Activated B cell treated with CpG ODN at 0.5 μM for 24 hours (primary cell): Measurements from ENCODE around the gene C2orf69. TPM values are rescaled to one million over a fixed set of nuclear protein-coding genes. Genes with fewer than 3 reads are reported as not detected.
A peak's percentile ranks its signal among the peaks of the same experiment; 100 is the strongest.

ENCODE experiments used
- ATAC-seq: fragments of 200-7000 bp; cut with Tn5 transposase; one replicate; pipeline ENCODE4 v1.10.0; 2021; ENCODE audit warnings: low read depth, mild to moderate bottlenecking, moderate library complexity
- CTCF ChIA-PET: fragments of 350-600 bp; sonication (Branson Sonifier 250); formaldehyde crosslinking; loops from one replicate; lab custom pipeline; 2021; ENCODE audit warnings: antibody characterized with exemption; lab: Charles Lee
- POLR2A ChIA-PET: fragments of 350-600 bp; sonication (Branson Sonifier 250); formaldehyde crosslinking; loops from one replicate; lab custom pipeline; 2021; ENCODE audit warnings: antibody characterized with exemption; lab: Charles Lee
- DNase-seq: peaks from one replicate; pipeline ENCODE4 v3.0.0; 2022
- H3K27ac Mint-ChIP-seq: one replicate; pipeline ENCODE4 v1.8.0; 2020; ENCODE audit warnings: mixed read lengths
- H3K27me3 Mint-ChIP-seq: one replicate; pipeline ENCODE4 v1.8.0; 2021; ENCODE audit warnings: mixed read lengths
- H3K36me3 Mint-ChIP-seq: one replicate; pipeline ENCODE4 v1.8.0; 2021; ENCODE audit warnings: low read depth, mixed read lengths
- H3K4me1 Mint-ChIP-seq: one replicate; pipeline ENCODE4 v1.8.0; 2021; ENCODE audit warnings: mixed read lengths
- H3K4me3 Mint-ChIP-seq: one replicate; pipeline ENCODE4 v1.8.0; 2020; ENCODE audit warnings: mild to moderate bottlenecking, mixed read lengths
- H3K9me3 Mint-ChIP-seq: one replicate; pipeline ENCODE4 v1.8.0; 2020; ENCODE audit warnings: mixed read lengths
- intact Hi-C: fragments of 100-400 bp; cut with micrococcal nuclease; formaldehyde crosslinking; loops from one replicate; pipeline ENCODE4 v1.15.1; 2024
- total RNA-seq: library from RNA; stranded (reverse); gene quantifications from 2 replicates; pipeline ENCODE4 v1.2.3, GENCODE V29; 2022
- TF ChIP-seq, protein P1 (sequence below): fragments of 200-600 bp; IDR thresholded peaks from one replicate; pipeline ENCODE4 v1.8.0; 2022; ENCODE audit warnings: antibody characterized with exemption, mild to moderate bottlenecking

Gene C2orf69
- total RNA-seq, 1 donor from 2014 or later = 12.6 TPM

GRCh38 chr2:199958014-199958413 lies 46.9 kb downstream of the C2orf69 start:
- Mint-ChIP-seq H3K27me3 (no peaks in the 10 kb centered on the region), H3K4me1 (peaks cover 38% of the 10 kb centered on the region), H3K9me3 (no peaks in the 10 kb centered on the region), H3K4me3 (peak overlapping the region; percentile 15), H3K27ac (no peak overlapping the region), H3K36me3 (peaks cover 57% of the 10 kb centered on the region)
- intact Hi-C loops = loop anchor here (5.0 to 10.0 kb wide), 3 partner anchors 857 to 1117 kb away; partner anchors contain the start of genes BZW1, HYCC2, NDUFB3 and NIF3L1
- CTCF ChIA-PET = no interaction called here
- DNase-seq (no peak), ATAC-seq (no peak)
- POLR2A ChIA-PET = no interaction called here
- TF ChIP-seq, protein P1, sequence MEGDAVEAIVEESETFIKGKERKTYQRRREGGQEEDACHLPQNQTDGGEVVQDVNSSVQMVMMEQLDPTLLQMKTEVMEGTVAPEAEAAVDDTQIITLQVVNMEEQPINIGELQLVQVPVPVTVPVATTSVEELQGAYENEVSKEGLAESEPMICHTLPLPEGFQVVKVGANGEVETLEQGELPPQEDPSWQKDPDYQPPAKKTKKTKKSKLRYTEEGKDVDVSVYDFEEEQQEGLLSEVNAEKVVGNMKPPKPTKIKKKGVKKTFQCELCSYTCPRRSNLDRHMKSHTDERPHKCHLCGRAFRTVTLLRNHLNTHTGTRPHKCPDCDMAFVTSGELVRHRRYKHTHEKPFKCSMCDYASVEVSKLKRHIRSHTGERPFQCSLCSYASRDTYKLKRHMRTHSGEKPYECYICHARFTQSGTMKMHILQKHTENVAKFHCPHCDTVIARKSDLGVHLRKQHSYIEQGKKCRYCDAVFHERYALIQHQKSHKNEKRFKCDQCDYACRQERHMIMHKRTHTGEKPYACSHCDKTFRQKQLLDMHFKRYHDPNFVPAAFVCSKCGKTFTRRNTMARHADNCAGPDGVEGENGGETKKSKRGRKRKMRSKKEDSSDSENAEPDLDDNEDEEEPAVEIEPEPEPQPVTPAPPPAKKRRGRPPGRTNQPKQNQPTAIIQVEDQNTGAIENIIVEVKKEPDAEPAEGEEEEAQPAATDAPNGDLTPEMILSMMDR = no peak

DNA sequence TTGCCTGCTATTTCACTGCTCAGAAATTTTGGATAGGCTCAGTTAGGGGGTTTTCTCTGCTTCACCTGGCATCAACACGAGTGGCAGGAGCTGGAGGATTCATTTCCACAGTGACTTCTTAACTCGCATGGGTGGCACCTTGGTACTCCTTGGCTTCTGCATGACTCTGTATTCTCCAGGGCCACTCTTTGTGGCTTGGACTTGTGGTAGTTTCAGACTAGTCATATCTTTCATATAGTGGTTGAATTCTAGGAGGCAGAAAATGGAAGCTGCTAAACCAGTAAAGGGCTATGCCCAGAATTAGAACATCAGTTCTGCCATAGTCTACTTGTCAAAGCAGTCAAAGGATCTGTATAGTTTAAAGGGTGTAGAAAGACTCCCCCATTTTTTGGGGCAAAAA lies 51.1 kb downstream of the C2orf69 start:
- TF ChIP-seq, protein P1 = no peak
- Mint-ChIP-seq H3K4me3 (no peak overlapping the region), H3K27me3 (no peaks in the 10 kb centered on the region), H3K36me3 (peaks cover 72% of the 10 kb centered on the region), H3K9me3 (no peaks in the 10 kb centered on the region), H3K27ac (no peak overlapping the region), H3K4me1 (peaks cover 7% of the 10 kb centered on the region)
- intact Hi-C loops = no loop called here
- ATAC-seq = no peak
- DNase-seq = no peak
- CTCF ChIA-PET = no interaction called here
- POLR2A ChIA-PET = no interaction called here

DNA sequence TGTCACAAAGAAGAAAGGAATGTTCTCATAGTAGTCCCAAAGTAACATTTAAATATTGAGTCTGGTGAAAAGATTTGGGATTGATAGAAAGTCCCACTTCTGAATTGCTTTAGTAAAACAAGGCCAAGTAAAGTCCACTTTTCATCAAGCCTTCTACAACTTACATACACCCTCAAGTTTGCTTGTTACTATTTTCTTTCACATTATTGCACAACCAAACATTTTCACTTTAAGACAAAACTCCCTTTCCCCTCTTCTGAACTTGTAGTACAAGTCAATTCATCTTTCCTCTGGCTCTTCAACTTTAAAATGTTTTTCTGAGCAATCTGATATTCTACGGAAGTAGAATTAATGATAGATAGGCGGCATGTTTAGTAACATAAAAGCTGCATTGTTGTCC lies 55.3 kb downstream of the C2orf69 start:
- H3K27ac Mint-ChIP-seq = no peak overlapping the region
- TF ChIP-seq, protein P1 = no peak
- no peaks in the 10 kb centered on the region for H3K4me1 Mint-ChIP-seq
- ATAC-seq (no peak), DNase-seq (no peak)
- no peaks in the 10 kb centered on the region for H3K9me3 Mint-ChIP-seq
- H3K4me3 Mint-ChIP-seq = no peak overlapping the region
- ChIA-PET CTCF (no interaction called here), POLR2A (no interaction called here)
- H3K27me3 Mint-ChIP-seq = no peaks in the 10 kb centered on the region
- H3K36me3 Mint-ChIP-seq = peaks cover 56% of the 10 kb centered on the region
- intact Hi-C loops = no loop called here

GRCh38 chr2:199966976-199967375 lies 55.9 kb downstream of the C2orf69 start:
- H3K4me3 Mint-ChIP-seq = no peak overlapping the region
- TF ChIP-seq, protein P1 = no peak
- intact Hi-C loops = no loop called here
- ChIA-PET POLR2A (no interaction called here), CTCF (no interaction called here)
- no peak overlapping the region for H3K27ac Mint-ChIP-seq
- DNase-seq = no peak
- no peaks in the 10 kb centered on the region for H3K27me3 Mint-ChIP-seq
- no peaks in the 10 kb centered on the region for H3K9me3 Mint-ChIP-seq
- ATAC-seq = no peak
- peaks cover 50% of the 10 kb centered on the region for H3K36me3 Mint-ChIP-seq
- no peaks in the 10 kb centered on the region for H3K4me1 Mint-ChIP-seq

GRCh38 chr2:199968126-199968525 lies 57.0 kb downstream of the C2orf69 start:
- H3K36me3 Mint-ChIP-seq = peaks cover 52% of the 10 kb centered on the region
- intact Hi-C loops = no loop called here
- H3K4me3 Mint-ChIP-seq = no peak overlapping the region
- no peaks in the 10 kb centered on the region for H3K4me1 Mint-ChIP-seq
- ATAC-seq (no peak), DNase-seq (no peak)
- no peak overlapping the region for H3K27ac Mint-ChIP-seq
- POLR2A ChIA-PET = no interaction called here
- TF ChIP-seq, protein P1 = no peak
- CTCF ChIA-PET = no interaction called here
- no peaks in the 10 kb centered on the region for H3K9me3 Mint-ChIP-seq
- no peaks in the 10 kb centered on the region for H3K27me3 Mint-ChIP-seq
